Activated CD8-positive, alpha-beta memory T cell treated with anti-CD3 and anti-CD28 coated beads, Interleukin-2, amount 50 U/mL, for 1 hour (primary cell): Measurements from ENCODE around the gene PCDHGB2.
"Not testable (repeated sequence)": the region's sequence is repeated elsewhere in the genome, so short reads cannot be mapped to it uniquely, and the experiment has no call there.

ENCODE experiments used
- DNase-seq: peaks from one replicate; pipeline ENCODE4 v3.0.0-alpha.2; 2020; ENCODE audit errors: extremely low read depth

The PCDHGB2 gene

DNA sequence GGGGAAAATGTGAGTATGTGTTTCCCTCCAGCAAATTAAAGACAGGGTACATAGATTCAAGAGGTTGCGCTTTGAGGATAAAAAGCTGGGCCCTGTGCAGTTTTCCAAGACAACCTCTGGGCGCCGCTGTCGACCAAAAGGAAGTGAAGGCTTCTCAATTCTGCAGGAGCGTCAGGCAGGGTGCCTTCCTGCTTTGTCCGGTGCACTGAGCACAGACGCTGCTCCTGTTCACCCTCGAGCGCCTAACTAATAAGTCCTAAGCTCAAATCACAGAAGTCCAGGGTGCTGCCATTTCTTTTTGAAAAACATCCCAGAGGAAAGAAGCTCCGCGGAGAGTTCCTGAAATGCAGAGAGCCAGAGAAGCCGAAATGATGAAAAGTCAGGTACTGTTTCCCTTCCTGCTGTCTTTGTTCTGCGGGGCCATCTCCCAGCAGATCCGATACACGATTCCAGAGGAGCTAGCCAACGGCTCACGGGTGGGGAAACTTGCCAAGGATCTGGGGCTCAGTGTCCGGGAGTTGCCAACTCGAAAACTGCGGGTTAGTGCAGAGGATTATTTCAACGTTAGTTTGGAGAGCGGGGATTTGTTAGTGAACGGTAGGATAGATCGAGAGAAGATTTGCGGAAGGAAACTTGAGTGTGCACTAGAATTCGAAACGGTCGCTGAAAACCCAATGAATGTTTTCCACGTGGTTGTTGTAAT, 9.7 kb upstream of the PCDHGB2 start, which contains the start of gene PCDHGB1:
Gene PCDHGB1 (plus strand): TSS at position 183 of the 703 bp plus-strand sequence. CDS start 162 bp downstream, at position 345.
- DNase-seq: no peak

DNA sequence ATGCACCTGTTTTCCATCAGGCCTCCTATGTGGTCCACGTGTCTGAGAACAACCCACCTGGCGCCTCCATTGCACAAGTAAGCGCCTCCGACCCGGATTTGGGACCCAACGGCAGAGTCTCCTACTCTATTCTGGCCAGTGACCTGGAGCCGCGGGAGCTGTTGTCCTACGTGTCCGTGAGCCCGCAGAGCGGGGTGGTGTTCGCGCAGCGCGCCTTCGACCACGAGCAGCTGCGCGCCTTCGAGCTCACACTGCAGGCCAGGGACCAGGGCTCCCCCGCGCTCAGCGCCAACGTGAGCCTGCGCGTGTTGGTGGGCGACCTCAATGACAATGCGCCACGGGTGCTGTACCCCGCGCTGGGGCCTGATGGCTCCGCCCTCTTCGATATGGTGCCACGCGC, 8.2 kb upstream of the PCDHGB2 start:
- no peak for DNase-seq

DNA sequence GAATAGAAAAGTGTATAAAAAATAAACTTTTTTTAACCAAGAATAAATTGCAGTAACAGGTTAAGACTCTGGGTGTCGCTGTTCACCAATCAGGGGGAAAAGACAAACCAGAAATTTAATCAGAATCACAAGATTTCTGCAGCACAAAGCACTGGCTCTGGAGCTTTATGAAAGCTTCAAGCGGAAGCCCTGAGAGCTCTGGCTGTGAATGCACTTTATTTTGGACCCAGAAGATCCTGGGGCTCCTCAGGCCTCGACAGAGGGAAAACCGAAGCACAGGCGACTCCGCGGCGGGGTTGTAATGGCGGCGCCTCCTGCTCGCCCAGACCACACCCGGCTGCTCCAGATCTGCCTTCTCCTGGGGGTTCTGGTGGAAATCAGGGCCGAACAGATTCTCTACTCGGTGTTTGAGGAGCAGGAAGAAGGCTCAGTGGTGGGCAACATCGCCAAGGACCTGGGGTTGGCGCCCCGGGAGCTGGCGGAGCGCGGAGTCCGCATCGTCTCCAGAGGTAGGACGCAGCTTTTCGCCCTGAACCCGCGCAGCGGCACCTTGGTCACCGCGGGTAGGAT, 4.8 kb upstream of the PCDHGB2 start, which contains the start of gene PCDHGA4:
Gene PCDHGA4 (plus strand): TSS at position 122 of the 570 bp plus-strand sequence. CDS start 87 bp downstream, at position 209.
- DNase-seq: no peak

DNA sequence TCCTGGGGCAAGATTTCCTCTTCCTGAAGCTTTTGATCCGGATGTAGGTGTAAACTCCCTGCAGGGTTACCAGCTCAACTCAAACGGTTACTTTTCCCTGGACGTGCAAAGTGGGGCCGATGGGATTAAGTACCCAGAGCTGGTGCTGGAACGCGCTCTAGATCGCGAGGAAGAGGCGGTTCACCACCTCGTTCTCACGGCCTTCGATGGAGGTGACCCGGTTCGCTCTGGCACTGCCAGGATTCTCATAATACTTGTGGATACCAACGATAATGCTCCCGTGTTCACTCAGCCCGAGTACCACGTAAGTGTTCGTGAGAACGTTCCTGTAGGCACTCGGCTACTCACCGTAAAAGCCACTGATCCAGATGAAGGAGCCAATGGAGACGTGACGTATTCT, 4.2 kb upstream of the PCDHGB2 start:
- no peak for DNase-seq

DNA sequence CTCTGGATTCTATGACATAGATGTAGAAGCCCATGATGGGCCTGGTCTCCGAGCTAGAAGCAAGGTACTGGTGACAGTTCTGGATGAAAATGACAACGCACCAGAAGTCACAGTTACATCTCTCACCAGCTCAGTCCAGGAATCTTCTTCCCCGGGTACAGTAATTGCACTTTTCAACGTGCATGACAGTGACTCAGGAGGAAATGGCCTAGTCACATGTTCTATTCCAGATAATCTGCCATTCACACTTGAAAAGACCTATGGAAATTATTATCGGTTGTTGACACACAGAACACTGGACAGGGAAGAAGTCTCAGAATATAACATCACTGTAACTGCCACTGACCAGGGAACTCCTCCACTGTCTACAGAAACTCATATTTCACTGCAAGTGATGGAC, 3.7 kb upstream of the PCDHGB2 start:
- DNase-seq: no peak

DNA sequence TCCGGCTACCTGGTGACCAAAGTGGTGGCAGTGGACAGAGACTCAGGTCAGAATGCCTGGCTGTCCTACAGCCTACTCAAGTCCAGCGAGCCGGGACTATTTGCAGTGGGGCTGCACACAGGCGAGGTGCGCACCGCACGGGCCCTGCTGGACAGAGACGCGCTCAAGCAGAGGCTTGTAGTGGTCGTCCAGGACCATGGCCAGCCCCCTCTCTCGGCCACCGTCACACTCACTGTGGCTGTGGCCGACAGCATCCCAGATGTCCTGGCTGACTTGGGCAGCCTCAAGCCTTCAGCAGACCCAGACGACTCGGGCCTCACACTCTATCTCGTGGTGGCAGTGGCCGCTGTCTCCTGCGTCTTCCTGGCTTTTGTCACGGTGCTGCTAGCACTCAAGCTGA, 2.8 kb upstream of the PCDHGB2 start:
- no peak for DNase-seq

DNA sequence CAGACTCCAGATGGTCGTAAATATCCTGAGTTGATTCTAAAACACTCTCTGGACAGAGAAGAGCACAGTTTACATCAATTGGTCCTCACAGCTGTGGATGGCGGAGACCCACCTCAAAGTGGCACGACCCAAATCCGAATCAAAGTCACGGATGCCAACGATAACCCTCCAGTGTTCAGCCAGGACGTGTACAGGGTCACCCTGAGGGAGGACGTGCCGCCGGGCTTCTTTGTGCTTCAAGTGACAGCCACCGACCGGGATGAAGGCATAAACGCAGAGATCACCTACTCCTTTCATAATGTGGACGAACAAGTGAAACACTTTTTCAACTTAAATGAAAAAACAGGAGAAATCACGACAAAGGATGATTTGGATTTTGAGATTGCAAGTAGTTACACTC, 891 bp downstream of the PCDHGB2 start:
- no peak for DNase-seq

DNA sequence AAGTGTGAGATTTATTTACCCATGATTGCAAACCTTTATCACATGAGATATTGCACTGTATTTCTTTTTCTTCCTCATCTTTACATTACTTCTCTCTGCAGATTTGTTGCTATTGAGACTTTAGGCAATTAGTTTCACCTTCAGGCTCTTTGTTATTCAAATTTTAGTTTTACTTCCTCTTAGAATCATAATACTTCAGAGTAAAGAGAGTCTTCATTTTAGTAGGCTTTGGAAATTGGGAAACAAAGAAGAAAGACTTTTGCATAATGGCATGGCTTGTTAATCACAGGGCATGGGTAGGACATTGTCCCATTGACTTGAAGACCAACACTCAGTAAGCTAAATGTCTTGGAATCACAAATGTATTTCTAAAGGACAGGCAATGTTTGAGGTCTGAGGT, 2.9 kb downstream of the PCDHGB2 start:
- DNase-seq: no peak

DNA sequence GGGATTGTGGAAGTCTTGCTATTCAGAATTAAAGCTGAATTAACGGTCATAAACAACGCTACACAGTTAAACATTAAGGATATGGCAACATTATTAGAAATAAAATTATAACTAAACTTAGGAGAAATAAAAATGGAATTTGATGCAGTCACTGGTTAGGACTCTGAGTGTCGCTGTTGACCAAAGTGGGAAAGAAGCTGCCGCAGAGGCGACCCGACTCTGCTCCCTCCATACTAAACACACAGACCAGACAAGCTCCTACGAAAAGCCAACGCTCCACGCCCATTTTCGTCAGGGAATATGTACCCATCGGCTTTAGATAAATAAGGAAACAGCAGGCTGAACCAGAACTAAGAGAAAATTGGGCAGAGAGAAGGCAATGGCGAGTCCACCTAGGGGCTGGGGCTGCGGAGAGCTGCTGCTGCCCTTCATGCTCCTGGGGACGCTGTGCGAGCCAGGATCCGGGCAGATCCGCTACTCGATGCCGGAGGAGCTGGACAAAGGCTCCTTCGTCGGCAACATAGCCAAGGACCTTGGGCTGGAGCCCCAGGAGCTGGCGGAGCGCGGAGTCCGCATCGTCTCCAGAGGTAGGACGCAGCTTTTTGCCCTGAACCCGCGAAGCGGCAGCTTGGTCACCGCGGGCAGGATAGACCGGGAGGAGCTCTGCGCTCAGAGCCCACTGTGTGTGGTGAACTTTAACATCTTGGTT, 4.3 kb downstream of the PCDHGB2 start, which contains the start of gene PCDHGA5:
Gene PCDHGA5 (plus strand): TSS at position 211 of the 709 bp plus-strand sequence. CDS start 169 bp downstream, at position 380.
- DNase-seq: no peak

DNA sequence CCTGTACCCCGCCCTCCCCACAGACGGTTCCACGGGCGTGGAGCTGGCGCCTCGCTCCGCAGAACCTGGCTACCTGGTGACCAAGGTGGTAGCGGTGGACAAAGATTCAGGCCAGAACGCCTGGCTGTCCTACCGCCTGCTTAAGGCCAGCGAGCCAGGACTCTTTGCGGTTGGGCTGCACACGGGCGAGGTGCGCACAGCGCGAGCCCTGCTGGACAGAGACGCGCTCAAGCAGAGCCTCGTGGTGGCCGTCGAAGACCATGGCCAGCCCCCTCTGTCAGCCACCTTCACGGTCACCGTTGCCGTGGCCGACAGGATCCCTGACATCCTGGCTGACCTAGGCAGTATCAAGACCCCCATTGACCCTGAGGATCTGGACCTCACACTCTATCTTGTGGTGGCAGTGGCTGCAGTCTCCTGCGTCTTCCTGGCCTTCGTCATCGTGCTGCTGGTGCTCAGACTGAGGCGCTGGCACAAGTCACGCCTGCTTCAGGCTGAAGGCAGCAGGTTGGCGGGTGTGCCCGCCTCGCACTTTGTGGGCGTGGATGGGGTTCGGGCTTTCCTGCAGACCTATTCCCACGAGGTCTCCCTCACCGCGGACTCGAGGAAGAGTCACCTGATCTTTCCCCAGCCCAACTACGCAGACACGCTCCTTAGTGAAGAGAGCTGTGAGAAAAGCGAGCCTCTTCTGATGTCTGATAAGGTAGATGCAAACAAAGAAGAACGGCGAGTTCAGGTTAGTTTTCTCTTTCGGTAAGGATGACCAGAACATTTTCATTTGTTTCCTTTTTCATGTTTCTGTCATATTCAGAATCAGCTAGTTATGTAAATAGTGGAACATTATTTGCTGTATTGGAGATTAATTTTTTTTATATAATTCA, 6.5 kb downstream of the PCDHGB2 start:
- DNase-seq: no peak

DNA sequence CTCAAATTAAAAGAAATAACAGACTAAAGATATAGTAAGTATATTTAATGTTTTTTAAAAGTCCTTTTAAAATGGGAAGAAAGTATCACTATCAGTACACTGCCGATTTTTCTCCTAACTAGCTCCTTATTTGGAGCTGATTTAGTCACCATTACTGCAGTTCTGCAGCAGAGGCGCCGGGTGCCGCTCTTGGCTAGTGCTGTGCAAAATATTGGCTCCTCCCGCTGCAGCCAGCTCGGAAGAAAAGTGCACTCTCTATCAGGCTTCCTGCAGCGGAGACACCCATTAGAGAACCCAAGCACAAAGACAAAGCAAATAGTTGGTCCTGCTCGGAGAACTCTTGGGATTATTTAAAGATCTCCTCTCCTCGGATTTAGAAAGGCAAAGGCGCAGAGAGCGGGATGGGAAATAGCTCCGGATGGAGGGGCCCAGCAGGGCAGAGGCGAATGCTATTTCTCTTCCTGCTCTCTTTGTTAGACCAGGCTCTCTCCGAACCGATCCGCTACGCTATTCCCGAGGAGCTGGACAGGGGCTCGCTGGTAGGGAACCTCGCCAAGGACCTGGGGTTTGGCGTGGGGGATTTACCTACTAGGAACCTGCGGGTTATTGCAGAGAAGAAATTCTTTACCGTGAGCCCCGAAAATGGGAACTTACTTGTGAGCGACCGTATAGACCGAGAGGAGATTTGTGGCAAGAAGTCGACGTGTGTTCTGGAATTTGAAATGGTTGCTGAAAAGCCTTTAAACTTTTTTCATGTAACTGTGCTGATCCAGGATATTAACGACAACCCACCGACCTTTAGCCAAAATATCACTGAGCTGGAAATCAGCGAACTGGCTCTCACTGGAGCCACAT, 10.4 kb downstream of the PCDHGB2 start, which contains the start of gene PCDHGB3:
Gene PCDHGB3 (plus strand): TSS at position 249 of the 855 bp plus-strand sequence. CDS start 153 bp downstream, at position 402.
- no peak for DNase-seq

DNA sequence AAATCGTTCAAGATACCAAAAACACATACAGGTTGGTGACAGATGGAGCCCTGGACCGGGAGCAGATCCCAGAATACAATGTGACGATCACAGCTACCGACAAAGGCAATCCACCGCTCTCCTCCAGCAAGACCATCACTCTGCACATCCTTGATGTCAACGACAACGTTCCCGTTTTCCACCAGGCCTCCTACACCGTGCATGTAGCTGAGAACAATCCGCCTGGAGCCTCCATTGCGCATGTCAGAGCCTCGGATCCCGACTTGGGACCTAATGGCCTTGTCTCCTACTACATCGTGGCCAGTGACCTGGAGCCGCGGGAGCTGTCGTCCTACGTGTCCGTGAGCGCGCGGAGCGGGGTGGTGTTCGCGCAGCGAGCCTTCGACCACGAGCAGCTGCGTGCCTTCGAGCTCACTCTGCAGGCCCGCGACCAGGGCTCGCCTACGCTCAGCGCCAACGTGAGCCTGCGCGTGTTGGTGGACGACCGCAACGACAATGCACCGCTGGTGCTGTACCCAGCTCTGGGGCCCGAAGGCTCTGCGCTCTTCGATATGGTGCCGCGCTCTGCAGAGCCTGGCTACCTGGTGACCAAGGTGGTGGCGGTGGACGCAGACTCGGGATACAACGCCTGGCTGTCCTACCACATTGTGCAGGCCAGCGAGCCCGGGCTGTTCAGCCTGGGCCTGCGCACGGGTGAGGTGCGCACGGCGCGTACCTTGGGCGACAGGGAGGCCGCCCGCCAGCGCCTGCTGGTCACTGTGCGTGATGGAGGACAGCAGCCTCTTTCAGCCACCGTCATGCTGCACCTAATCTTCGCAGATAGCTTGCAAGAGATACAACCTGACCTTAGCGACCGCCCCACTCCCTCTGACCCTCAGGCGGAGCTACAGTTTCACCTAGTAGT, 12.0 kb downstream of the PCDHGB2 start:
- DNase-seq: no peak

DNA sequence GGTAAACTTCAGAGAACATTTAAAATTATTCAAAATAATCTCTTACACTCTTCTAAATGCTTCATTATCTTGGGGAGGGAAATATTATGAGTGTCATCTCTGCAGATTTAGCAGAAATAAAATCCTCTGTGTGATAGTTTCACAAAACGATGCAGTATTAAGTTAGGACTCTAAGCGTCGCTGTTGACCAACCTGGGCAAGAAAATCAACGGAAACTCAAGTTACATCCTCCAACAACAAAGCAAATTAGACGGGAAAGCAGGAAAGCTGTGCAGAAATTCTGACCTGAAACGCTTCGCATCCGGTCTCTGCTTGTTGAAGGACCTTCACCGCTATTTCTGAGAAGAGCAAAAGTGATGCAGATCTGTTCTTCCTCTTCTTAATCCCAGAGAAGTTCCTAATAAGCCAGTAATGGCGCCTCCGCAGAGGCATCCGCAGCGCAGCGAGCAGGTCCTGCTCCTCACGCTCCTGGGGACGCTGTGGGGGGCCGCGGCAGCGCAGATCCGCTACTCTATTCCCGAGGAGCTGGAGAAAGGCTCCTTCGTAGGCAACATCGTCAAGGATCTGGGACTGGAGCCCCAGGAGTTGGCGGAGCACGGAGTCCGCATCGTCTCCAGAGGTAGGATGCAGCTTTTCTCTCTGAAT, 14.0 kb downstream of the PCDHGB2 start, which contains the start of gene PCDHGA6:
Gene PCDHGA6 (plus strand): TSS at position 219 of the 645 bp plus-strand sequence. CDS start 193 bp downstream, at position 412.
- no peak for DNase-seq

DNA sequence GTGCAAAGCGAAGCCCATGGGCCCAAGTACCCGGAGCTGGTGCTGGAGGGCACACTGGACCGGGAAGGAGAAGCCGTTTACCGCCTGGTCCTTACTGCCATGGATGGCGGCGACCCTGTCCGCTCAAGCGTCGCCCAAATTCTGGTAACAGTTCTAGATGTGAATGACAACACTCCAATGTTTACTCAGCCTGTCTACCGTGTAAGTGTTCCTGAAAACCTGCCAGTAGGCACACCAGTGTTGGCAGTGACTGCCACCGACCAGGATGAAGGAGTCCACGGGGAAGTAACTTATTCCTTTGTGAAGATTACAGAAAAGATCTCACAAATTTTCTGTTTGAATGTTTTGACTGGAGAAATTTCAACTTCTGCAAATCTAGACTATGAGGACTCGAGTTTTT, 14.8 kb downstream of the PCDHGB2 start:
- no peak for DNase-seq

DNA sequence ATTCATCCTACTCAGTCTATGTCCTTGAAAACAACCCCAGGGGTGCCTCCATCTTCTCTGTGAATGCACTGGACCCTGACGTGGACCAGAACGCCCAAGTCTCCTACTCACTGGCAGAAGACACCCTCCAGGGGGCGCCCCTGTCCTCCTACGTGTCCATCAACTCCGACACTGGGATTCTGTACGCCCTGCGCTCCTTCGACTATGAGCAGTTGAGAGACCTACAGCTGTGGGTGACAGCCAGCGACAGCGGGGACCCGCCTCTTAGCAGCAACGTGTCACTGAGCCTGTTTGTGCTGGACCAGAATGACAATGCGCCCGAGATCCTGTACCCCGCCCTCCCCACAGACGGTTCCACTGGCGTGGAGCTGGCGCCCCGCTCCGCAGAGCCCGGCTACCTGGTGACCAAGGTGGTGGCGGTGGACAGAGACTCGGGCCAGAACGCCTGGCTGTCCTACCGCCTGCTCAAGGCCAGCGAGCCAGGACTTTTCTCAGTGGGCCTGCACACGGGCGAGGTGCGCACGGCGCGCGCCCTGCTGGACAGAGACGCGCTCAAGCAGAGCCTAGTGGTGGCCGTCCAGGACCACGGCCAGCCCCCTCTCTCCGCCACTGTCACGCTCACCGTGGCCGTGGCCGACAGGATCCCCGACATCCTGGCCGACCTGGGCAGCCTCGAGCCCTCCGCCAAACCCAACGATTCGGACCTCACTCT, 15.8 kb downstream of the PCDHGB2 start:
- DNase-seq: not testable (repeated sequence)

DNA sequence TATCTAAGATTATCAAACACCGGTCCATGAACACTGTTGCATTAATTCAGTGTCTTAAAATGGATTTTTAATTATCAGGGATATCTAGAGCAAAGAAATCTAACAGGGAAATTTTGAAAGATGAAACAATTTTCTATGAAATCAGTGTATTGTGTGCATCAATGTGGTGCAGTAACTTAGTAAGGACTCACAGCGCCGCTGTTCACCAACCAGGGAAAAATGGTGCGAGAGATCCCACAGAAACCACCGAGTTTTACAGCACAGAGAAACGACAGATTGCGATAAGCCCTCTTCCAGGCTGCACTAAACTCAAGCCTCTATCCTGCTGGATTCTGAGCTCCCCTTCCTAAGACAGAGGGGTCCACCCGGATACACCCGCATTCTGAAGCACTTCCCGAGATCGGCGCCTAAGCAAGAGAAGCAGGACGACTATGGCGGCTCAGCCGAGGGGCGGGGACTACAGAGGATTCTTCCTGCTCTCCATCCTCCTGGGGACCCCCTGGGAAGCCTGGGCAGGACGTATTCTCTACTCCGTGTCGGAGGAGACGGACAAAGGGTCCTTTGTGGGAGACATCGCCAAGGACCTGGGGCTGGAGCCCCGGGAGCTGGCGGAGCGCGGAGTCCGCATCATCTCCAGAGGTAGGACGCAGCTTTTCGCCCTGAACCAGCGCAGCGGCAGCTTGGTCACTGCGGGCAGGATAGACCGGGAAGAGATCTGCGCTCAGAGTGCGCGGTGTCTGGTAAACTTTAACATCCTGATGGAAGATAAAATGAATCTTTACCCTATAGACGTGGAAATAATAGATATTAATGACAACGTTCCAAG, 22.9 kb downstream of the PCDHGB2 start, which contains the start of gene PCDHGA7:
Gene PCDHGA7 (plus strand): TSS at position 274 of the 826 bp plus-strand sequence. CDS start 158 bp downstream, at position 432.
- no peak for DNase-seq

DNA sequence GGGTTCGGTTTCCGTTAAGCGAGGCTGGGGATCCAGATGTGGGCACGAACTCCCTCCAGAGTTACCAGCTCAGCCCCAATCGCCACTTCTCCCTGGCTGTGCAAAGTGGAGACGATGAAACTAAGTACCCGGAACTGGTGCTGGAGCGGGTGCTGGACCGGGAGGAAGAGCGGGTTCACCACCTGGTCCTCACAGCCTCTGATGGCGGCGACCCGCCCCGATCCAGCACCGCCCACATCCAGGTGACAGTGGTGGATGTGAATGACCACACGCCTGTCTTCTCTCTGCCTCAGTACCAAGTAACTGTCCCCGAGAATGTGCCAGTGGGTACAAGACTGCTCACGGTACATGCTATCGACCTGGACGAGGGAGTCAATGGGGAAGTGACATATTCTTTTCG, 23.6 kb downstream of the PCDHGB2 start:
- DNase-seq: no peak
